Osteoblast (primary cell): ENCODE results near the gene CDH26. TPM values are rescaled to one million over a fixed set of nuclear protein-coding genes. Genes with fewer than 3 reads are reported as not detected.

Experiments used
- DNase-seq: peaks from one replicate; pipeline ENCODE4 v3.0.0; 2011; ENCODE audit warnings: low spot score, mixed read lengths; ENCODE audit not compliant: insufficient read length; ENCODE audit errors: missing footprints
- H2AFZ ChIP-seq: 2 replicates; pipeline ENCODE4 v1.6.0; 2011; ENCODE audit warnings: mild to moderate bottlenecking, low read length
- H3K27ac ChIP-seq: 2 replicates; pipeline ENCODE4 v1.5.1; 2011; ENCODE audit warnings: mild to moderate bottlenecking, low read depth, low read length, moderate library complexity
- H3K27me3 ChIP-seq: 2 replicates; pipeline ENCODE4 v1.6.0; 2012; ENCODE audit warnings: mild to moderate bottlenecking, control low read depth, inconsistent platforms, low read length, moderate library complexity; ENCODE audit not compliant: insufficient read depth
- H3K36me3 ChIP-seq: 2 replicates; pipeline ENCODE4 v1.5.1; 2011; ENCODE audit warnings: mild to moderate bottlenecking, low read length, control low read depth, moderate library complexity; ENCODE audit not compliant: insufficient read depth
- H3K4me1 ChIP-seq: 2 replicates; pipeline ENCODE4 v1.5.1; 2011; ENCODE audit warnings: mild to moderate bottlenecking, low read length, control low read depth, moderate library complexity; ENCODE audit not compliant: insufficient read depth
- H3K4me2 ChIP-seq: 2 replicates; pipeline ENCODE4 v1.6.0; 2011; ENCODE audit warnings: mild to moderate bottlenecking, low read length; ENCODE audit not compliant: insufficient read depth
- H3K4me3 ChIP-seq: fragments of 200-600 bp; sonication (generic); 3 replicates; pipeline ENCODE4 v1.5.1; 2012; ENCODE audit warnings: mild to moderate bottlenecking, low read length, inconsistent platforms; ENCODE audit not compliant: insufficient read depth
- H3K79me2 ChIP-seq: 2 replicates; pipeline ENCODE4 v1.6.0; 2012; ENCODE audit warnings: mild to moderate bottlenecking, low read length, control low read depth, inconsistent platforms; ENCODE audit not compliant: insufficient read depth
- H3K9me3 ChIP-seq: 2 replicates; pipeline ENCODE4 v1.5.1; 2011; ENCODE audit warnings: low read depth, low read length, control low read depth
- H4K20me1 ChIP-seq: 2 replicates; pipeline ENCODE4 v1.6.0; 2012; ENCODE audit warnings: mild to moderate bottlenecking, low read length, control low read depth; ENCODE audit not compliant: insufficient read depth
- CTCF ChIP-seq: IDR thresholded peaks from 2 replicates; pipeline ENCODE4 v1.5.1; 2011; ENCODE audit warnings: mild to moderate bottlenecking, low read depth, low read length, moderate library complexity; ENCODE audit errors: extremely low read depth
- total RNA-seq: library from RNA; depleted of rRNA; stranded (reverse); fragments of >200 nt; gene quantifications from 2 replicates; pipeline ENCODE4 v1.2.3, GENCODE V29; 2012

Gene CDH26
- total RNA-seq, 1 donor = under 0.01 TPM

GRCh38 chr20:59938221-59938620 is 20.0 kb upstream of the CDH26 start:
- Histone ChIP-seq H3K79me2 (peaks cover 18% of the 10 kb centered on the region), H3K27me3 (no peaks in the 10 kb centered on the region), H2AFZ (no peak overlapping the region), H3K4me1 (no peaks in the 10 kb centered on the region), H3K4me2 (peak overlapping the region; percentile 65), H4K20me1 (no peaks in the 10 kb centered on the region), H3K4me3 (no peak overlapping the region), H3K36me3 (peaks cover 11% of the 10 kb centered on the region), H3K27ac (no peak overlapping the region), H3K9me3 (no peaks in the 10 kb centered on the region)
- DNase-seq = peak; percentile 93
- TF ChIP-seq CTCF = no peak

- Histone ChIP-seq H2AFZ (no peak overlapping the region), H3K4me2 (peak overlapping the region; percentile 65), H3K27me3 (no peaks in the 10 kb centered on the region), H3K27ac (no peak overlapping the region), H3K4me1 (no peaks in the 10 kb centered on the region), H3K4me3 (no peak overlapping the region), H3K79me2 (peaks cover 18% of the 10 kb centered on the region), H4K20me1 (no peaks in the 10 kb centered on the region), H3K36me3 (peaks cover 11% of the 10 kb centered on the region), H3K9me3 (no peaks in the 10 kb centered on the region)
- DNase-seq = no peak
- TF ChIP-seq CTCF = no peak
Measured at GRCh38 chr20:59938696-59939051, 19.5 kb upstream of the CDH26 start.

- no peaks in the 10 kb centered on the region for H3K4me1 ChIP-seq
- no peaks in the 10 kb centered on the region for H4K20me1 ChIP-seq
- H3K9me3 ChIP-seq = no peaks in the 10 kb centered on the region
- H3K36me3 ChIP-seq = peaks cover 15% of the 10 kb centered on the region
- H3K4me2 ChIP-seq = peak overlapping the region; percentile 83
- TF ChIP-seq CTCF = no peak
- H3K79me2 ChIP-seq = peaks cover 18% of the 10 kb centered on the region
- H2AFZ ChIP-seq = peak overlapping the region; percentile 94
- H3K27ac ChIP-seq = peak overlapping the region; percentile 63
- H3K27me3 ChIP-seq = no peaks in the 10 kb centered on the region
- H3K4me3 ChIP-seq = peak overlapping the region; percentile 78
- DNase-seq = no peak
Measured at GRCh38 chr20:59939052-59939878, 19.0 kb upstream of the CDH26 start.

GRCh38 chr20:59939879-59940128 is 18.4 kb upstream of the CDH26 start:
- Histone ChIP-seq H2AFZ (peak overlapping the region; percentile 94), H3K4me1 (no peaks in the 10 kb centered on the region), H4K20me1 (no peaks in the 10 kb centered on the region), H3K36me3 (peaks cover 20% of the 10 kb centered on the region), H3K4me3 (peak overlapping the region; percentile 78), H3K79me2 (peaks cover 18% of the 10 kb centered on the region), H3K4me2 (peak overlapping the region; percentile 83), H3K27ac (peak overlapping the region; percentile 63), H3K27me3 (no peaks in the 10 kb centered on the region), H3K9me3 (no peaks in the 10 kb centered on the region)
- DNase-seq = no peak
- no peak for TF ChIP-seq CTCF
